Lung (tissue), 12 donors: ENCODE data around the gene CNKSR1. TPM values are rescaled to one million over a fixed set of nuclear protein-coding genes. Genes with fewer than 3 reads are reported as not detected.
A peak's percentile ranks its signal among the peaks of the same experiment; 100 is the strongest.

Experiments
- ATAC-seq: fragments of 200-7000 bp; cut with Tn5 transposase; one replicate; pipeline ENCODE4 v1.9.1; 2020; ENCODE audit warnings: moderate number of reproducible peaks; ENCODE audit not compliant: insufficient read depth, low FRiP score
- DNase-seq, 3 donors: peaks; one replicate each; pipeline ENCODE4 v3.0.0-alpha.2; 2013 to 2017
- H3K27ac ChIP-seq, 2 donors: one replicate each; pipeline ENCODE4 v1.5.1; 2013; ENCODE audit warnings: mild to moderate bottlenecking in 2 of 2, moderate library complexity in 2 of 2, control low read depth in 1 of 2, inconsistent platforms in 1 of 2, low read depth in 1 of 2, low read length in 1 of 2
- H3K27me3 ChIP-seq, 3 donors: one replicate each; pipeline ENCODE4 v1.5.1; 2013; ENCODE audit warnings: low read length in 2 of 3; ENCODE audit not compliant: control insufficient read depth in 3 of 3, insufficient read depth in 3 of 3
- H3K36me3 ChIP-seq, 4 donors: one replicate each; pipeline ENCODE4 v1.5.1; 2013; ENCODE audit warnings: low read length in 4 of 4, mild to moderate bottlenecking in 1 of 4, moderate library complexity in 1 of 4; ENCODE audit not compliant: control insufficient read depth in 4 of 4, insufficient read depth in 4 of 4
- H3K4me1 ChIP-seq, 5 donors: one replicate each; pipeline ENCODE4 v1.5.1; 2013; ENCODE audit warnings: low read length in 5 of 5, mild to moderate bottlenecking in 2 of 5, moderate library complexity in 1 of 5; ENCODE audit not compliant: control insufficient read depth in 5 of 5, insufficient read depth in 5 of 5
- H3K4me3 ChIP-seq: one replicate; pipeline ENCODE4 v1.5.1; 2013; ENCODE audit warnings: mild to moderate bottlenecking, control low read depth, moderate library complexity
- H3K9ac ChIP-seq, 2 donors: one replicate each; pipeline ENCODE4 v1.5.1; 2013; ENCODE audit warnings: low read length in 2 of 2, control low read depth in 1 of 2; ENCODE audit not compliant: insufficient read depth in 1 of 2
- H3K9me3 ChIP-seq, 4 donors: one replicate each; pipeline ENCODE4 v1.5.1; 2013; ENCODE audit warnings: low read length in 3 of 4, mild to moderate bottlenecking in 1 of 4, moderate library complexity in 1 of 4; ENCODE audit not compliant: control insufficient read depth in 4 of 4, insufficient read depth in 3 of 4
- CTCF ChIP-seq: IDR thresholded peaks from 2 replicates; pipeline ENCODE4 v1.5.1; 2012; ENCODE audit warnings: mild to moderate bottlenecking; ENCODE audit errors: control extremely low read depth, extremely low read depth
- WGBS, 2 donors: extraction: QIAGEN DNeasy Blood & Tissue Kit; methylation state at CpG; one replicate each; pipeline ENCODE4 v1.1.7; 2013; 5-methylcytosine and 5-hydroxymethylcytosine counted together
- polyA plus RNA-seq, 2 donors: library from polyadenylated mRNA; stranded (reverse); fragments of 200-250 nt; gene quantifications; one replicate each; pipeline ENCODE4 v1.2.1, GENCODE V29; 2013
- total RNA-seq, 2 donors: library from RNA; depleted of rRNA in 1 of 2; stranded (reverse); fragments of >200 nt in 1 of 2; gene quantifications; one replicate each; pipeline ENCODE4 v1.2.1, GENCODE V29; 2014 to 2021
- donor health status: control.
- donor health status: control.
- donor health status: Bipolar disorder and iron deficiency.
- donor health status: healthy.
- donor health status: DM: yes; HTN: yes; CAD: no.

The CNKSR1 gene
- total and polyA plus RNA-seq, 4 donors: 10.8 to 34.7 (median 28.3) TPM

- no peaks in the 10 kb centered on the region for H3K27me3 ChIP-seq
Observed at GRCh38 chr1:26164036-26164860, 13.0 kb upstream of the CNKSR1 start.

GRCh38 chr1:26164861-26165842 lies 12.1 kb upstream of the CNKSR1 start:
- no peak for ATAC-seq
- peak in 2 of 3 donors; percentile 52 to 55 for DNase-seq
- 64 to 67% methylated on average over 19 of the region's 19 CpGs for WGBS, 2 donors

More at GRCh38 chr1:26164036-26164860, 13.0 kb upstream of the CNKSR1 start:
- Histone ChIP-seq H3K9ac (no peak overlapping the region), H3K36me3 (no peaks in the 10 kb centered on the region), H3K4me1 (peaks cover 0 to 30% (median 5%) of the 10 kb centered on the region in 5 donors), H3K9me3 (no peaks in the 10 kb centered on the region), H3K4me3 (no peak overlapping the region), H3K27ac (peak overlapping the region in 1 of 2 donors; percentile 82)
- peak; percentile 50 for TF ChIP-seq CTCF
- WGBS, 2 donors: 13 to 16% methylated on average over 64 to 72 of the region's 72 CpGs
- ATAC-seq (peak; percentile 42), DNase-seq (peak; percentile 50 to 69 (median 55))

GRCh38 chr1:26166719-26167281 lies 10.5 kb upstream of the CNKSR1 start:
- no peak for TF ChIP-seq CTCF
- WGBS, 2 donors: 79 to 87% methylated on average over 4 of the region's 4 CpGs
- Histone ChIP-seq H3K36me3 (peaks cover 0 to 3% (median 0%) of the 10 kb centered on the region in 4 donors), H3K9ac (no peak overlapping the region), H3K9me3 (no peaks in the 10 kb centered on the region), H3K4me1 (peaks cover 0 to 24% (median 5%) of the 10 kb centered on the region in 5 donors), H3K27me3 (no peaks in the 10 kb centered on the region), H3K4me3 (no peak overlapping the region), H3K27ac (no peak overlapping the region)
- no peak for ATAC-seq
- no peak for DNase-seq

More at GRCh38 chr1:26164861-26165842, 12.1 kb upstream of the CNKSR1 start:
- no peak overlapping the region for H3K9ac ChIP-seq
- no peaks in the 10 kb centered on the region for H3K36me3 ChIP-seq
- no peak overlapping the region for H3K4me3 ChIP-seq
- no peaks in the 10 kb centered on the region for H3K9me3 ChIP-seq
- peaks cover 0 to 26% (median 5%) of the 10 kb centered on the region in 5 donors for H3K4me1 ChIP-seq
- no peak for TF ChIP-seq CTCF
- H3K27ac ChIP-seq: no peak overlapping the region
- no peaks in the 10 kb centered on the region for H3K27me3 ChIP-seq
